Measurements from ENCODE around the gene RFX7. TPM values are rescaled to one million over a fixed set of nuclear protein-coding genes. Genes with fewer than 3 reads are reported as not detected.
"Not testable (repeated sequence)": the region's sequence is repeated elsewhere in the genome, so short reads cannot be mapped to it uniquely, and the experiment has no call there.

RFX7 gene
- polyA plus RNA-seq, 4 donors: 19.7 to 24.1 (median 23.3) TPM

GRCh38 chr15:56207711-56208110, 36.0 kb downstream of the RFX7 start:
- DNase-seq (ENCODE audit: low read depth in 4 of 4, low spot score in 3 of 4): no peak

GRCh38 chr15:56207092-56207491, 36.6 kb downstream of the RFX7 start:
- no peak for DNase-seq (ENCODE audit: low read depth in 4 of 4, low spot score in 3 of 4)

- no peak for DNase-seq (ENCODE audit: low read depth in 4 of 4, low spot score in 3 of 4)
Measured at GRCh38 chr15:56205061-56205876, 38.4 kb downstream of the RFX7 start.

GRCh38 chr15:56203312-56203922, 40.3 kb downstream of the RFX7 start:
- DNase-seq (ENCODE audit: low read depth in 4 of 4, low spot score in 3 of 4): not testable (repeated sequence)

- no peak for DNase-seq (ENCODE audit: low read depth in 4 of 4, low spot score in 3 of 4)
Measured at GRCh38 chr15:56202701-56203100, 41.0 kb downstream of the RFX7 start.

- DNase-seq (ENCODE audit: low read depth in 4 of 4, low spot score in 3 of 4): no peak
Measured at GRCh38 chr15:56199038-56199437, 44.6 kb downstream of the RFX7 start.

GRCh38 chr15:56194035-56194434, 49.6 kb downstream of the RFX7 start:
- DNase-seq (ENCODE audit: low read depth in 4 of 4, low spot score in 3 of 4): no peak

- DNase-seq (ENCODE audit: low read depth in 4 of 4, low spot score in 3 of 4): no peak
Measured at GRCh38 chr15:56192659-56193442, 50.8 kb downstream of the RFX7 start.

- no peak for DNase-seq (ENCODE audit: low read depth in 4 of 4, low spot score in 3 of 4)
Measured at GRCh38 chr15:56187665-56188064, 56.0 kb downstream of the RFX7 start.

GRCh38 chr15:56185980-56186379, 57.7 kb downstream of the RFX7 start:
- DNase-seq (ENCODE audit: low read depth in 4 of 4, low spot score in 3 of 4): no peak

GRCh38 chr15:56184516-56184915, 59.2 kb downstream of the RFX7 start:
- no peak for DNase-seq (ENCODE audit: low read depth in 4 of 4, low spot score in 3 of 4)

- DNase-seq (ENCODE audit: low read depth in 4 of 4, low spot score in 3 of 4): no peak
Measured at GRCh38 chr15:56180851-56181250, 62.8 kb downstream of the RFX7 start.

GRCh38 chr15:56176996-56177395, 66.7 kb downstream of the RFX7 start:
- no peak for DNase-seq (ENCODE audit: low read depth in 4 of 4, low spot score in 3 of 4)

GRCh38 chr15:56175788-56176187, 67.9 kb downstream of the RFX7 start:
- no peak for DNase-seq (ENCODE audit: low read depth in 4 of 4, low spot score in 3 of 4)

- DNase-seq (ENCODE audit: low read depth in 4 of 4, low spot score in 3 of 4): no peak
Measured at GRCh38 chr15:56174649-56175048, 69.0 kb downstream of the RFX7 start.

- DNase-seq (ENCODE audit: low read depth in 4 of 4, low spot score in 3 of 4): no peak
Measured at GRCh38 chr15:56168394-56168793, 75.3 kb downstream of the RFX7 start.

GRCh38 chr15:56165234-56165633, 78.4 kb downstream of the RFX7 start:
- DNase-seq (ENCODE audit: low read depth in 4 of 4, low spot score in 3 of 4): no peak

- DNase-seq (ENCODE audit: low read depth in 4 of 4, low spot score in 3 of 4): no peak
Measured at GRCh38 chr15:56160966-56161365, 82.7 kb downstream of the RFX7 start.

- DNase-seq (ENCODE audit: low read depth in 4 of 4, low spot score in 3 of 4): no peak
Measured at GRCh38 chr15:56156877-56157276, 86.8 kb downstream of the RFX7 start.

- not testable (repeated sequence) for DNase-seq (ENCODE audit: low read depth in 4 of 4, low spot score in 3 of 4)
Measured at GRCh38 chr15:56155278-56155677, 88.4 kb downstream of the RFX7 start.

- not testable (repeated sequence) for DNase-seq (ENCODE audit: low read depth in 4 of 4, low spot score in 3 of 4)
Measured at GRCh38 chr15:56154768-56155167, 88.9 kb downstream of the RFX7 start.

Data from right renal pelvis (tissue), 4 donors.